ENCODE results near the gene CARNS1. TPM values are rescaled to one million over a fixed set of nuclear protein-coding genes. Genes with fewer than 3 reads are reported as not detected.
A peak's percentile ranks its signal among the peaks of the same experiment; 100 is the strongest.

CARNS1 gene
- total and polyA plus RNA-seq, 12 donors: 0.10 to 0.80 (median 0.35) TPM; not detected in 1

GRCh38 chr11:67468056-67468455 lies 52.6 kb downstream of the CARNS1 start:
- Histone ChIP-seq H3K36me3 (replicated peaks in 1 of 2) (no peaks in the 10 kb centered on the region), H3K4me3 (peak overlapping the region in 2 of 4 donors; percentile 16 to 71), H3K27ac (peak overlapping the region in 4 of 5 donors; percentile 52 to 92 (median 84)), H3K4me1 (replicated peaks in 1 of 2) (peaks cover 25 to 44% of the 10 kb centered on the region in 2 donors), H3K27me3 (no peaks in the 10 kb centered on the region), H3K9me3 (replicated peaks in 1 of 3) (no peaks in the 10 kb centered on the region)
- DNase-seq: peak in 6 of 7 donors; percentile 60 to 82 (median 66)
- WGBS, 4 donors: 20 to 32% (median 23%) methylated on average over 2 to 5 of the region's 5 CpGs
- intact Hi-C loops (cut with DNase I): no loop called here
- no peak for TF ChIP-seq POLR2A (IDR thresholded peaks at IDR 0.05)
- TF ChIP-seq CTCF (IDR thresholded peaks at IDR 0.05): no peak

- 2 to 10% (median 6%) methylated on average over 3 to 6 of the region's 6 CpGs for whole genome bisulfite sequencing, 4 donors
- H3K4me1 ChIP-seq (replicated peaks in 1 of 2): peaks cover 23 to 43% of the 10 kb centered on the region in 2 donors
- TF ChIP-seq POLR2A (IDR thresholded peaks at IDR 0.05): no peak
- TF ChIP-seq CTCF (IDR thresholded peaks at IDR 0.05): no peak
- no peak for DNase-seq
- no peaks in the 10 kb centered on the region for H3K27me3 ChIP-seq
- no peaks in the 10 kb centered on the region for H3K9me3 ChIP-seq (replicated peaks in 1 of 3)
- H3K4me3 ChIP-seq: peak overlapping the region; percentile 16 to 84 (median 61)
- peak overlapping the region; percentile 52 to 92 (median 84) for H3K27ac ChIP-seq
- H3K36me3 ChIP-seq (replicated peaks in 1 of 2): no peaks in the 10 kb centered on the region
- intact Hi-C loops (cut with DNase I): no loop called here
Measured at GRCh38 chr11:67468456-67468758, 52.9 kb downstream of the CARNS1 start.

- Histone ChIP-seq H3K9me3 (replicated peaks in 1 of 3) (no peaks in the 10 kb centered on the region), H3K36me3 (replicated peaks in 1 of 2) (no peaks in the 10 kb centered on the region), H3K4me3 (peak within 1 kb of the TSS; percentile 16 to 84 (median 61)), H3K27ac (peak within 1 kb of the TSS; percentile 52 to 92 (median 84)), H3K27me3 (no peaks in the 10 kb centered on the region), H3K4me1 (replicated peaks in 1 of 2) (peaks cover 17 to 38% of the 10 kb centered on the region in 2 donors)
- peak; percentile 92 to 96 (median 94) for DNase-seq
- peak; percentile 77 to 88 for TF ChIP-seq POLR2A (IDR thresholded peaks at IDR 0.05)
- TF ChIP-seq CTCF (IDR thresholded peaks at IDR 0.05): peak in 5 of 6 experiments; percentile 37 to 59 (median 41)
- WGBS, 4 donors: 0 to 1% (median 0%) methylated on average over 2 to 76 of the region's 76 CpGs
- intact Hi-C loops (cut with DNase I): no loop called here
Measured at GRCh38 chr11:67468759-67469507, 53.5 kb downstream of the CARNS1 start, which contains the start of gene TMEM134. TSS of gene TMEM134 (minus strand) at chr11:67469251. CDS start at chr11:67469192, 59 bp downstream.

- 13 to 19% (median 14%) methylated on average over 6 to 9 of the region's 9 CpGs for WGBS, 4 donors
- peaks cover 12 to 33% of the 10 kb centered on the region in 2 donors for H3K4me1 ChIP-seq (replicated peaks in 1 of 2)
- H3K4me3 ChIP-seq: peak overlapping the region in 3 of 4 donors; percentile 22 to 71 (median 34)
- TF ChIP-seq CTCF (IDR thresholded peaks at IDR 0.05) (no peak), POLR2A (IDR thresholded peaks at IDR 0.05) (no peak)
- peak overlapping the region; percentile 26 to 92 (median 81) for H3K27ac ChIP-seq
- H3K27me3 ChIP-seq: no peaks in the 10 kb centered on the region
- H3K36me3 ChIP-seq (replicated peaks in 1 of 2): no peaks in the 10 kb centered on the region
- H3K9me3 ChIP-seq (replicated peaks in 1 of 3): no peaks in the 10 kb centered on the region
- DNase-seq: no peak
- intact Hi-C loops (cut with DNase I): no loop called here
Measured at GRCh38 chr11:67469508-67469811, 54.0 kb downstream of the CARNS1 start.
